HuH-7 (cell line): ENCODE results near the gene OR1A1.
"Not testable (repeated sequence)": the region's sequence is repeated elsewhere in the genome, so short reads cannot be mapped to it uniquely, and the experiment has no call there.

Experiments
- DNase-seq: peaks from one replicate; pipeline ENCODE4 v3.0.0; 2011; ENCODE audit warnings: low spot score

OR1A1 gene

GRCh38 chr17:3207367-3207766, at the start of gene OR1A1:
Gene OR1A1 (plus strand): TSS chr17:3207667. CDS start chr17:3215621, 7,954 bp downstream.
- DNase-seq, result no peak

GRCh38 chr17:3167574-3167973, 39.9 kb upstream of the OR1A1 start:
- no peak for DNase-seq

GRCh38 chr17:3189961-3190360, 17.5 kb upstream of the OR1A1 start:
- DNase-seq, result no peak

- no peak for DNase-seq
These were observed 10.2 kb upstream of the OR1A1 start, which contains the start of gene OR1A2 for GRCh38 chr17:3197219-3197618. Gene OR1A2 (plus strand): TSS chr17:3197519. CDS start chr17:3197519, 0 bp downstream.

- no peak for DNase-seq
These were observed 1.0 kb downstream of the OR1A1 start for GRCh38 chr17:3208484-3208883.

GRCh38 chr17:3213001-3213400, 5.5 kb downstream of the OR1A1 start:
- no peak for DNase-seq

- DNase-seq, result no peak
These were observed 6.1 kb downstream of the OR1A1 start for GRCh38 chr17:3213587-3213986.

- not testable (repeated sequence) for DNase-seq
These were observed 12.5 kb downstream of the OR1A1 start for GRCh38 chr17:3219978-3220377.

- DNase-seq, result no peak
These were observed 14.4 kb downstream of the OR1A1 start for GRCh38 chr17:3221850-3222249.

GRCh38 chr17:3222505-3222904, 15.0 kb downstream of the OR1A1 start:
- no peak for DNase-seq

- not testable (repeated sequence) for DNase-seq
These were observed 17.4 kb downstream of the OR1A1 start for GRCh38 chr17:3224721-3225352.

GRCh38 chr17:3232300-3232699, 24.8 kb downstream of the OR1A1 start:
- DNase-seq, result not testable (repeated sequence)

- DNase-seq, result not testable (repeated sequence)
These were observed 31.2 kb downstream of the OR1A1 start for GRCh38 chr17:3238685-3239084.

GRCh38 chr17:3241044-3241443, 33.6 kb downstream of the OR1A1 start:
- not testable (repeated sequence) for DNase-seq

GRCh38 chr17:3244841-3245240, 37.4 kb downstream of the OR1A1 start:
- not testable (repeated sequence) for DNase-seq

GRCh38 chr17:3249013-3249412, 41.5 kb downstream of the OR1A1 start:
- not testable (repeated sequence) for DNase-seq

- DNase-seq, result no peak
These were observed 49.1 kb downstream of the OR1A1 start for GRCh38 chr17:3256575-3256974.

- no peak for DNase-seq
These were observed 52.7 kb downstream of the OR1A1 start for GRCh38 chr17:3260163-3260562.

GRCh38 chr17:3260600-3260999, 53.1 kb downstream of the OR1A1 start:
- no peak for DNase-seq
